ENCODE data around the gene PIEZO2.

PIEZO2 gene

GRCh38 chr18:10950876-10951630, 198.3 kb downstream of the PIEZO2 start:
- no peak for TF ChIP-seq CTCF (IDR thresholded peaks at IDR 0.05; ENCODE audit: insufficient read depth, missing control alignments)
- DNase-seq (ENCODE audit: insufficient read length, low spot score): no peak
- no peak for FAIRE-seq

- DNase-seq (ENCODE audit: insufficient read length, low spot score) (no peak), FAIRE-seq (no peak)
- TF ChIP-seq CTCF (IDR thresholded peaks at IDR 0.05; ENCODE audit: insufficient read depth, missing control alignments): no peak
Measured at GRCh38 chr18:10950080-10950875, 199.1 kb downstream of the PIEZO2 start.

GRCh38 chr18:10949655-10950054, 199.7 kb downstream of the PIEZO2 start:
- DNase-seq (ENCODE audit: insufficient read length, low spot score) (no peak), FAIRE-seq (no peak)
- TF ChIP-seq CTCF (IDR thresholded peaks at IDR 0.05; ENCODE audit: insufficient read depth, missing control alignments): no peak

- FAIRE-seq (no peak), DNase-seq (ENCODE audit: insufficient read length, low spot score) (no peak)
- no peak for TF ChIP-seq CTCF (IDR thresholded peaks at IDR 0.05; ENCODE audit: insufficient read depth, missing control alignments)
Measured at GRCh38 chr18:10948421-10948820, 200.9 kb downstream of the PIEZO2 start.

GRCh38 chr18:10946058-10946457, 203.3 kb downstream of the PIEZO2 start:
- no peak for DNase-seq (ENCODE audit: insufficient read length, low spot score)
- FAIRE-seq: no peak
- TF ChIP-seq CTCF (IDR thresholded peaks at IDR 0.05; ENCODE audit: insufficient read depth, missing control alignments): no peak

- DNase-seq (ENCODE audit: insufficient read length, low spot score) (no peak), FAIRE-seq (no peak)
- no peak for TF ChIP-seq CTCF (IDR thresholded peaks at IDR 0.05; ENCODE audit: insufficient read depth, missing control alignments)
Measured at GRCh38 chr18:10942998-10943397, 206.4 kb downstream of the PIEZO2 start.

GRCh38 chr18:10939822-10940221, 209.5 kb downstream of the PIEZO2 start:
- FAIRE-seq (no peak), DNase-seq (ENCODE audit: insufficient read length, low spot score) (no peak)
- no peak for TF ChIP-seq CTCF (IDR thresholded peaks at IDR 0.05; ENCODE audit: insufficient read depth, missing control alignments)

All from D721Med (cell line).